Activated CD8-positive, alpha-beta T cell treated with anti-CD3 and anti-CD28 coated beads for 36 hours (primary cell): ENCODE data around the gene MRPL4. TPM values are rescaled to one million over a fixed set of nuclear protein-coding genes. Genes with fewer than 3 reads are reported as not detected.

Source experiments
- ATAC-seq: fragments of 200-7000 bp; cut with Tn5 transposase; one replicate; pipeline ENCODE4 v1.10.0; 2021; ENCODE audit warnings: mild to moderate bottlenecking, moderate library complexity
- CTCF ChIA-PET: fragments of 350-600 bp; sonication (Branson Sonifier 250); formaldehyde crosslinking; loops from one replicate; lab custom pipeline; 2021; ENCODE audit warnings: antibody characterized with exemption; lab: Charles Lee
- POLR2A ChIA-PET: fragments of 350-600 bp; sonication (Branson Sonifier 250); formaldehyde crosslinking; loops from one replicate; lab custom pipeline; 2021; ENCODE audit warnings: antibody characterized with exemption; lab: Charles Lee
- DNase-seq: peaks from one replicate; pipeline ENCODE4 v3.0.0-alpha.2; 2020
- H3K27ac Mint-ChIP-seq: one replicate; pipeline ENCODE4 v1.8.0; 2021; ENCODE audit warnings: mild to moderate bottlenecking, mixed read lengths
- H3K27me3 Mint-ChIP-seq: one replicate; pipeline ENCODE4 v1.8.0; 2021; ENCODE audit warnings: mixed read lengths
- H3K36me3 Mint-ChIP-seq: one replicate; pipeline ENCODE4 v1.8.0; 2021; ENCODE audit warnings: low read depth, mixed read lengths
- H3K4me1 Mint-ChIP-seq: one replicate; pipeline ENCODE4 v1.8.0; 2021; ENCODE audit warnings: low read depth, mixed read lengths
- H3K4me3 Mint-ChIP-seq: one replicate; pipeline ENCODE4 v1.8.0; 2021; ENCODE audit warnings: mild to moderate bottlenecking, moderate library complexity, mixed read lengths
- H3K9me3 Mint-ChIP-seq: one replicate; pipeline ENCODE4 v1.8.0; 2021; ENCODE audit warnings: mixed read lengths
- CTCF ChIP-seq: fragments of 200-600 bp; IDR thresholded peaks from one replicate; pipeline ENCODE4 v1.8.0; 2022; ENCODE audit warnings: antibody characterized with exemption, mild to moderate bottlenecking
- intact Hi-C: fragments of 100-400 bp; cut with micrococcal nuclease; formaldehyde crosslinking; loops from one replicate; pipeline ENCODE4 v1.10.0; 2022
- total RNA-seq, 2 experiments: library from RNA; stranded (reverse); gene quantifications; one replicate each; pipeline ENCODE4 v1.2.3, GENCODE V29; 2021

Gene MRPL4
- total RNA-seq, result 100 to 1,000 TPM; 151 to 153 TPM

DNA sequence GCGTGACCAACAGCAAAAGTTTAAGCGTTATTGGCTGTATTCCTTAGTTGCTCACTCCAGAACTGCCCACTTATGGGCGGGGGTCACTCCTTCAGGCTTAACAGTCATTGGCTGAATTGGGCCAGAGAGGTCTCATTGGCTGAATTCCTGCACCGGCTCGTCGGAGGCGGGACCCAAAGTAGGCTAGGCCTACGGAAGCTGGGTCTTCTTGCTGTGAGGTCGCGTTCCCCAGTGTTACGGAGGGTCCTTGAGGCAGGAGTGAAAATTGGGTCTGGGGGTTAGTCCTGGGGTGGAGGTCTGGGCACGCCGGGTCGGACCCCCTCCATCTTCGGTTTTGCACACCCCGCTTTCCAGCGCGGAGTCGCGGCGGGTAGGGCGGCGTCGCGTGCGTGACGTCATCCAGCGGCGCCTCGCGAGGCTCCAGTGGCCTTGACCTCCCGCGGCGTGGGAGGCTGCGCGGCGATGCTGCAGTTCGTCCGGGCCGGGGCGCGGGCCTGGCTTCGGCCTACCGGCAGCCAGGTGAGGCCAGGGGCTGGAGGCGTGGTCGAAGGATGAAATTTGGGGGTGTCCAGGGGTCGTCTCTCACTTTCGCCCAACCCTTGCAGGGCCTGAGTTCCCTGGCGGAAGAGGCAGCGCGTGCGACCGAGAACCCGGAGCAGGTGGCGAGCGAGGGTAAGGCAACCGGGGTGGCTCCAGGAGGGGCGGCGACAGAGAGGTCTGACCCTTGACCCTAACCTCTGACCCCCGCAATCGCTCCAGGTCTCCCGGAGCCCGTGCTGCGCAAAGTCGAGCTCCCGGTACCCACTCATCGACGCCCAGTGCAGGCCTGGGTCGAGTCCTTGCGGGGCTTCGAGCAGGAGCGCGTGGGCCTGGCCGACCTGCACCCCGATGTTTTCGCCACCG lies at the start of gene MRPL4:
Gene MRPL4 (plus strand): TSS at position 423 of the 903 bp plus-strand sequence. CDS start 40 bp downstream, at position 463.
- peak within 1 kb of the TSS; percentile 93 for H3K4me3 Mint-ChIP-seq
- ChIA-PET POLR2A (interaction anchor here (0.7 to 1.9 kb wide), 8 partner anchors 16 to 210 kb away, joined by 3 to 6 read pairs (median 4); partner anchors contain the start of genes DNMT1 and PPAN), CTCF (interaction anchor here (1.1 to 3.5 kb wide), 4 partner anchors 22 to 321 kb away, joined by 3 to 22 read pairs (median 12); no protein-coding TSS in a partner anchor)
- H3K27me3 Mint-ChIP-seq, result no peaks in the 10 kb centered on the region
- TF ChIP-seq CTCF, result no peak
- peak within 1 kb of the TSS; percentile 95 for H3K27ac Mint-ChIP-seq
- peaks cover 37% of the 10 kb centered on the region for H3K36me3 Mint-ChIP-seq
- ATAC-seq (peak; percentile 98), DNase-seq (peak; percentile 99)
- H3K4me1 Mint-ChIP-seq, result peaks cover 23% of the 10 kb centered on the region
- intact Hi-C loops, result loop anchor here (5.0 kb wide), 1 partner anchor 55 kb away; no protein-coding TSS in a partner anchor
- no peaks in the 10 kb centered on the region for H3K9me3 Mint-ChIP-seq

DNA sequence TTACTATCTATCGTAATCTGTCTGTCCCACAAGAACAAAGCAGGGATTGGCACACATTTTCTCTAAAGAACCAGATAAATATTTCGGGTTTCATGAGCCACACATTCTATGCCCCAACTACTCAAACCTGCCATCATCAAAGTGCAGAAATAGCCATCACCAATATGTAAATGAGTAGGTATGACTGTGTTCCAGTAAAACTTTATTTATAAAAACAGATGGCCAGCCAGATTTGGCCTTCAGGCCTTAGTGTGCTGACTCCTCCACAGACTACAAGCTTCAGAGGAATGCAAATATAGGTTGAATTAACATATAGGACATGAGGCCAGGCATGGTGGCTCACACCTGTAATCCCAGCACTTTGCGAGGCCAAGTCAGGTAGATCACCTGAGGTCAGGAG lies 48.3 kb upstream of the MRPL4 start:
- peaks cover 7% of the 10 kb centered on the region for H3K4me1 Mint-ChIP-seq
- no peak overlapping the region for H3K27ac Mint-ChIP-seq
- peaks cover 5% of the 10 kb centered on the region for H3K9me3 Mint-ChIP-seq
- intact Hi-C loops, result no loop called here
- ChIA-PET POLR2A (interaction anchor here (1.3 kb wide), 1 partner anchor 9 kb away, joined by 4 read pairs; the partner anchor contains the start of gene DNMT1), CTCF (no interaction called here)
- no peak for TF ChIP-seq CTCF
- ATAC-seq (no peak), DNase-seq (no peak)
- H3K4me3 Mint-ChIP-seq, result no peak overlapping the region
- H3K36me3 Mint-ChIP-seq, result peaks cover 2% of the 10 kb centered on the region
- no peaks in the 10 kb centered on the region for H3K27me3 Mint-ChIP-seq

GRCh38 chr19:10205636-10206035 lies 46.4 kb upstream of the MRPL4 start:
- ChIA-PET CTCF (interaction anchor here (4.4 kb wide), 1 partner anchor 45 kb away, joined by 18 read pairs; no protein-coding TSS in a partner anchor), POLR2A (interaction anchor here (0.8 to 1.6 kb wide), 4 partner anchors 11 to 42 kb away, joined by 3 to 8 read pairs (median 4); partner anchors contain the start of gene DNMT1)
- H3K4me3 Mint-ChIP-seq, result no peak overlapping the region
- ATAC-seq, result no peak
- DNase-seq, result no peak
- H3K9me3 Mint-ChIP-seq, result peaks cover 5% of the 10 kb centered on the region
- intact Hi-C loops, result no loop called here
- no peaks in the 10 kb centered on the region for H3K4me1 Mint-ChIP-seq
- no peak overlapping the region for H3K27ac Mint-ChIP-seq
- H3K36me3 Mint-ChIP-seq, result peaks cover 2% of the 10 kb centered on the region
- TF ChIP-seq CTCF, result no peak
- no peaks in the 10 kb centered on the region for H3K27me3 Mint-ChIP-seq

DNA sequence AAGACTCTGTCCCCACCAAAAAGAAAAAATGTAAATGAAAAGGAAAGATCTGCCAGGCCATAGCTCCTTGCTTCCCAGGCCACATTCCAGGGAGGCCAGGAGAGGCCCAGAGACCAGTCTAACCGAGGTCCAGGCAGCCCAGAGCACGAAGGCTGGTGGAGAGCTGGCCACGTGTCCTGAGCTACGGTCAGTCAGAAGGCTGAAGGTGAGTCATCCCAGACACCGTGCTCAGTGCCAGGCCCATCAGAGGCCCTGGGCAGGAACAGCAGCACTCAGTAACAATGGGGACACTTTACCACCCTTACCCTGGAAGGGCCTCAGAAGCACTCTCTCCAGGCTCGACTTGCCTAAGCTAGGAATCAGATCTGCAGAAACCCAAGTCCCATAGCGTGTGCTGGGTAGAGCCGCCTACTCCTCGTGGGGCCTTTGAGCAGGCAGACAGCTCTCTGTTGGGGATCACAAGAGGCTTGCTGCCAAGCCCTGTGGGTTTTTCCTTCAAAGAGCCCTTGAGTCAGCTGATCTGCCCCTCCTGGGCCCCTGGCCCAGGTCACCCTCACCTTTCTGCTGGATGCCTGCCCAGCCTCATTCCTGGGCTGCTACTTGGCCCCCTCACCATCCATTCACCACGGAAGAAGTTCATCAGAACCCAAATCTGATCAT lies 45.7 kb upstream of the MRPL4 start:
- ChIA-PET POLR2A (interaction anchor here (0.8 to 1.6 kb wide), 5 partner anchors 12 to 43 kb away, joined by 3 to 8 read pairs (median 3); partner anchors contain the start of gene DNMT1), CTCF (interaction anchor here (0.5 to 4.4 kb wide), 3 partner anchors 22 to 80 kb away, joined by 3 to 18 read pairs (median 5); no protein-coding TSS in a partner anchor)
- Mint-ChIP-seq H3K27me3 (no peaks in the 10 kb centered on the region), H3K9me3 (peaks cover 5% of the 10 kb centered on the region), H3K4me3 (no peak overlapping the region), H3K27ac (no peak overlapping the region), H3K4me1 (no peaks in the 10 kb centered on the region), H3K36me3 (peaks cover 2% of the 10 kb centered on the region)
- no peak for ATAC-seq
- TF ChIP-seq CTCF, result no peak
- intact Hi-C loops, result no loop called here
- no peak for DNase-seq
